UCSD-AML1 (cell line): ENCODE data around the gene DPH7.
"Not testable (repeated sequence)": the region's sequence is repeated elsewhere in the genome, so short reads cannot be mapped to it uniquely, and the experiment has no call there.

Source experiments
- DNase-seq: peaks from one replicate; lab custom pipeline; 2025; ENCODE audit not compliant: unreplicated experiment; lab: John Stamatoyannopoulos, UW

DPH7 gene

GRCh38 chr9:137578518-137579258 lies at the start of gene DPH7:
Gene DPH7, minus strand, starts transcription at chr9:137578925. Its CDS starts 148 bp downstream, at chr9:137578777.
- peak; percentile 94 for DNase-seq

GRCh38 chr9:137627406-137627805 lies 48.7 kb upstream of the DPH7 start:
- DNase-seq, result not testable (repeated sequence)

GRCh38 chr9:137626464-137626863 lies 47.7 kb upstream of the DPH7 start:
- DNase-seq, result no peak

- not testable (repeated sequence) for DNase-seq
Observed at GRCh38 chr9:137622211-137622610, 43.5 kb upstream of the DPH7 start.

GRCh38 chr9:137621131-137621757 lies 42.5 kb upstream of the DPH7 start:
- DNase-seq, result no peak

GRCh38 chr9:137620581-137620980 lies 41.9 kb upstream of the DPH7 start:
- no peak for DNase-seq

- DNase-seq, result no peak
Observed at GRCh38 chr9:137620048-137620405, 41.3 kb upstream of the DPH7 start.

- peak; percentile 32 for DNase-seq
Observed at GRCh38 chr9:137619240-137620047, 40.7 kb upstream of the DPH7 start.

- peak; percentile 94 for DNase-seq
Observed at GRCh38 chr9:137618105-137619067, 39.7 kb upstream of the DPH7 start, which contains the start of gene EHMT1. Gene EHMT1, plus strand, starts transcription at chr9:137619005. Its CDS starts 24 bp downstream, at chr9:137619029.

GRCh38 chr9:137615387-137615871 lies 36.7 kb upstream of the DPH7 start:
- no peak for DNase-seq

GRCh38 chr9:137614631-137615386 lies 36.1 kb upstream of the DPH7 start:
- no peak for DNase-seq

GRCh38 chr9:137613738-137614523 lies 35.2 kb upstream of the DPH7 start:
- DNase-seq, result no peak

GRCh38 chr9:137613259-137613658 lies 34.5 kb upstream of the DPH7 start:
- no peak for DNase-seq

- no peak for DNase-seq
Observed at GRCh38 chr9:137612741-137613142, 34.0 kb upstream of the DPH7 start.

- DNase-seq, result no peak
Observed at GRCh38 chr9:137611623-137612609, 33.2 kb upstream of the DPH7 start.

- no peak for DNase-seq
Observed at GRCh38 chr9:137610944-137611343, 32.2 kb upstream of the DPH7 start.

- no peak for DNase-seq
Observed at GRCh38 chr9:137607141-137607857, 28.6 kb upstream of the DPH7 start.
